Astrocyte of the spinal cord (primary cell): ENCODE data around the gene FHL5.

ENCODE experiments used
- DNase-seq: peaks from one replicate; pipeline ENCODE4 v3.0.0; 2011; ENCODE audit warnings: low read depth, low spot score
- H3K4me3 ChIP-seq: 2 replicates; pipeline ENCODE4 v1.5.1; 2011; ENCODE audit warnings: low read depth, mild to moderate bottlenecking, low read length, moderate library complexity
- in situ Hi-C: cut with HindIII; loops from 2 replicates; pipeline ENCODE4 v1.10.0; 2017; ENCODE audit warnings: low sequenced_read_pairs
- TF ChIP-seq, protein P1 (sequence below): IDR thresholded peaks from 2 replicates; pipeline ENCODE4 v1.5.1; 2012; ENCODE audit warnings: low read depth, mild to moderate bottlenecking, low read length, inconsistent platforms

FHL5 gene, protein sequence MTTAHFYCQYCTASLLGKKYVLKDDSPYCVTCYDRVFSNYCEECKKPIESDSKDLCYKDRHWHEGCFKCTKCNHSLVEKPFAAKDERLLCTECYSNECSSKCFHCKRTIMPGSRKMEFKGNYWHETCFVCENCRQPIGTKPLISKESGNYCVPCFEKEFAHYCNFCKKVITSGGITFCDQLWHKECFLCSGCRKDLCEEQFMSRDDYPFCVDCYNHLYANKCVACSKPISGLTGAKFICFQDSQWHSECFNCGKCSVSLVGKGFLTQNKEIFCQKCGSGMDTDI

GRCh38 chr6:96562886-96563285, at the start of gene FHL5:
FHL5 (plus strand) TSS chr6:96563128; CDS start chr6:96603614, 40,486 bp downstream.
- peak; percentile 14 for DNase-seq
- in situ Hi-C loops: no loop called here
- no peak within 1 kb of the TSS for H3K4me3 ChIP-seq
- TF ChIP-seq, protein P1, sequence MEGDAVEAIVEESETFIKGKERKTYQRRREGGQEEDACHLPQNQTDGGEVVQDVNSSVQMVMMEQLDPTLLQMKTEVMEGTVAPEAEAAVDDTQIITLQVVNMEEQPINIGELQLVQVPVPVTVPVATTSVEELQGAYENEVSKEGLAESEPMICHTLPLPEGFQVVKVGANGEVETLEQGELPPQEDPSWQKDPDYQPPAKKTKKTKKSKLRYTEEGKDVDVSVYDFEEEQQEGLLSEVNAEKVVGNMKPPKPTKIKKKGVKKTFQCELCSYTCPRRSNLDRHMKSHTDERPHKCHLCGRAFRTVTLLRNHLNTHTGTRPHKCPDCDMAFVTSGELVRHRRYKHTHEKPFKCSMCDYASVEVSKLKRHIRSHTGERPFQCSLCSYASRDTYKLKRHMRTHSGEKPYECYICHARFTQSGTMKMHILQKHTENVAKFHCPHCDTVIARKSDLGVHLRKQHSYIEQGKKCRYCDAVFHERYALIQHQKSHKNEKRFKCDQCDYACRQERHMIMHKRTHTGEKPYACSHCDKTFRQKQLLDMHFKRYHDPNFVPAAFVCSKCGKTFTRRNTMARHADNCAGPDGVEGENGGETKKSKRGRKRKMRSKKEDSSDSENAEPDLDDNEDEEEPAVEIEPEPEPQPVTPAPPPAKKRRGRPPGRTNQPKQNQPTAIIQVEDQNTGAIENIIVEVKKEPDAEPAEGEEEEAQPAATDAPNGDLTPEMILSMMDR: no peak

- peak overlapping the region; percentile 94 for H3K4me3 ChIP-seq
- DNase-seq: peak; percentile 58
- in situ Hi-C loops: no loop called here
- TF ChIP-seq, protein P1: no peak
These were observed 42.5 kb upstream of the FHL5 start for GRCh38 chr6:96520171-96521115.

DNA sequence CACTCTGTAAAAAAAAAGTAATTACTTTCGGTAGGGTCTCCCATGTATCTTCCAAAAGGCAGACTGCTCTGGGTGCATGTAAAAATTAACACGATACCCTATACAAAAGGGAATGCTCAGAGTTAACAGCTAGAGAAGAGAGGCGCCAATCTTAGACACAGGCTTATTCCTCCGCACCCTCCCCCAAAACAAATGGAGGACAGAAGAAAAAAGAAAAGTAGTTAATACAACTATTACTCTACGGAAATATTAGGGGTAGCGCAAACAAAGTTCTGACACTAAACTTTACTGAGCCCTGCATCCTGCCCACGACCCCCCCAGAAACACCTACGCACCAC, 41.7 kb upstream of the FHL5 start:
- in situ Hi-C loops: no loop called here
- TF ChIP-seq, protein P1: no peak
- peak overlapping the region; percentile 94 for H3K4me3 ChIP-seq
- no peak for DNase-seq

DNA sequence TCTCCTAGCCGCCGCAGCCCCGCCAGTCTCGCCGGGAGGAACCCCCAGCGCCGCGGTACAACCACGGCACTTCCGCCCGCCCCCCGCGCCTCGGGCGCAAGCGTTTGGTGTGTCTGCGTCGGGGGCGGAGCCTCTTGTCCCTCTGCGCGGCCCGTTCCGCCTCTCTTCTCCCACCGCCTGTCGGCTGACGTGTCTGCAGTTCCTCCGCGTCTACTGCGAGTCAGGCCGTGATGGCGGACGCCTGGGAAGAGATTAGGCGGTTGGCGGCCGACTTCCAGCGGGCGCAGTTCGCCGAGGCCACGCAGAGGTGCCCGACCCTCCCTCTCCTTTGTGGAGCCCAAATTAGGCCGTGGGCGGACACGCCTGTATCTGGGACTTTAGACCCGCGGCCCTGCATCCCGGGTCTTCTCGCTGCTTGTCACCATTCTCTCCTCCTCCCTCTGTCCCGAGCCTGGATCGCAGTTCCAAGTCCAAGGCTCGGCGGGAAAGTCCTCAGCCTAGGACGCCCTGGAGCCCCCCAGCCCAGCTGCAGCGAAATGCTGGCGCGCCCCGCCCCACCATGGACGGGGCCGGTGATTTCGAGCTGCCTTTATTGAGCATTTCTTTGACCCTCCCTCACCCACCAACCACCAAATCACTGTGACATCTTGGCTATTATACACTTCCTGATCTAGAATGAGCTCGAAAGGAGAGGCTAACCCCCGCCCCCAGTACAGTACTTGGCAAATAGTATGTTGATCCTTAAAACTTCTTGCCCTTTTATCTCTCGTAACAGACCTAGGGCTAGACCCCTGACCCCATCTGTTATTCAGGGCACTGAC, 41.1 kb upstream of the FHL5 start, which contains the start of gene UFL1:
UFL1 (plus strand) TSS at position 163 of the 821 bp plus-strand sequence; CDS start at position 231, 68 bp downstream.
- peak; percentile 94 for DNase-seq
- H3K4me3 ChIP-seq: peak within 1 kb of the TSS; percentile 94
- in situ Hi-C loops: no loop called here
- TF ChIP-seq, protein P1: no peak

DNA sequence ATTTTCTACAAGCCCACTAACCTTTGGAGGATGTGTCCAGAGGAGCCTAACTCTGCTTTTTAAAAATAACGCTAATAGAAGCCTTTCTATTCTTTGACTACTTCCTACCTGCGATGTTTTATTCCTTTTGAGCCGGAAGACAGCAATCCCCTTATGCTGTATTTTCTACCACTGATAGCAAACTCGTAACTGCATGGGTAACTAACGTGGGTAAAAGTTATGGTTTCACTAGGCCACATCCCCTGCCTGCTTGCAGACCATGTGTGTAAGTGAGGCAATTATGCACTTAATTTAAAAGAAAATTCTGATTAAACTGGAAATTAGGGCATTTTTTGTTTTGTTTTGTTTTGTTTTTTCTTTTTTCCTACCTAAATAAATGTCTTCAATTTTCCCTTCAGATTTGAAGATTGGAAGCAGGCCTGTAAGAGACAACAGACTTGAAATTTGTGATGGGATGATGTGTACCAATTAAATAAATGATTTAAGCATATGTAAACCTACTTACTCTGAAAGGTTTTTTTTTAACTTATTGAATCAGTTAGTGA, 40.4 kb upstream of the FHL5 start:
- peak; percentile 28 for DNase-seq
- in situ Hi-C loops: no loop called here

More for the DNA sequence above, 40.4 kb upstream of the FHL5 start:
- TF ChIP-seq, protein P1: no peak
- peak overlapping the region; percentile 94 for H3K4me3 ChIP-seq
